SH-SY5Y (cell line): Measurements from ENCODE around the gene OR4L1.

Experiments
- GATA2 ChIP-seq: IDR thresholded peaks from 2 replicates; pipeline ENCODE4 v1.6.1; 2011; ENCODE audit warnings: mild to moderate bottlenecking, low read depth, low read length
- GATA3 ChIP-seq: IDR thresholded peaks from 2 replicates; pipeline ENCODE4 v1.6.1; 2011; ENCODE audit warnings: low read depth, mild to moderate bottlenecking, low read length, moderate library complexity

GRCh38 chr14:20031058-20031457 lies 28.8 kb upstream of the OR4L1 start:
- TF ChIP-seq GATA3 (no peak), GATA2 (no peak)
